ENCODE measurements around the gene PROB1.
"Not testable (repeated sequence)": the region's sequence is repeated elsewhere in the genome, so short reads cannot be mapped to it uniquely, and the experiment has no call there.

Gene PROB1

DNA sequence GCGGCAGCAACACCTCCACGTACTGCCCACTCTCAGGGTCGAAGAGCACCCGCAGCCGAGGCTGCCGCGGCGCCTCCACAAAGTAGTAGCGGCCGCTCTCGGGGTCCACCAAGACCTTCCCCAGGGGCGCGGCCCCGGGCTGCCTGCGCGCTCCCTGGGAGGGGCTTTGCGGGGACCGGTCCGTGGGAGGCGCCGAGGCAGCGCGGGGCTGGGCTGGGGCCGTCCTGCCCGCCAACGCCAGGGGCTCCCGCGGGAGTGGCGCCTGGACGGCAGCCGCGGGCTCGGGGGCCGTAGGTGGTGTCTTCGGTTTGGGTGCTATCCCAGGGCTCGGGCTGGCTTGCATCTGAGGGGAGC, 2.6 kb downstream of the PROB1 start:
- no peak for DNase-seq

DNA sequence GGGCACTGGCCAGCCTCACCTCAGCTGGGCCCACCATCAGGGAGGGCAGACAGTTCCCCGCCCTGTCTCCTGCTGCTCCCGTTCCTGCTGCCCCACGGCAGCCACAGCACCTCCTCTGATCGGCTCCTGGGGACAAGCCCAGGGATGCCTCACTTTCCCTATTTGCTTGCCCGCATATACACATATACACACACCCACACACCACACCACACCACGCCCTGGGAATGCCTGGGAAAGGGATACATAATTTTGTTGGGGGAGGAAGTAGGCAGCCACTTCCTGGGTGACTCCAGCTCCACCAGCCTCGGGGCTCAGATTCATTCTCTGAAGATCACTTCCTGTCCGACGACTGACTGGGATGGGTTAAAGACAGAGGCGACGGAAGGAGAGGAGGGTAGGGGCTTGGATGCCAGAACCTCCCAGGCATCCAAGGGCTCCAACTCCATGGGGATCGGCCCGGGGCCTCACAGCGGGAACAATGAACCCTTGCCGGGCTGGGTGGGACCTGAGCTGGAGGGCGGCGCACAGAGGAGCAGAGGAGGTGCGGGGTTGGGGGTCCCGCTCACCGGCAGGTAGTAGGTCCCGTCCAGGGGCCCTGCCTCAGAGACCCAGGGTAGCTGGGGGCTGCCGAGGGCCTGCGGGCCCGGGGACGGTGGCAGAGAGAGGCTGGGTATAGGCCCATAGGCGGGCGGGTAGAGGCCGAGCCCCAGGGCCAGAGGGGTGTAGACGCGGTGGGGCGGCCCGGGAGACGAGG, 3.2 kb downstream of the PROB1 start:
- no peak for DNase-seq

DNA sequence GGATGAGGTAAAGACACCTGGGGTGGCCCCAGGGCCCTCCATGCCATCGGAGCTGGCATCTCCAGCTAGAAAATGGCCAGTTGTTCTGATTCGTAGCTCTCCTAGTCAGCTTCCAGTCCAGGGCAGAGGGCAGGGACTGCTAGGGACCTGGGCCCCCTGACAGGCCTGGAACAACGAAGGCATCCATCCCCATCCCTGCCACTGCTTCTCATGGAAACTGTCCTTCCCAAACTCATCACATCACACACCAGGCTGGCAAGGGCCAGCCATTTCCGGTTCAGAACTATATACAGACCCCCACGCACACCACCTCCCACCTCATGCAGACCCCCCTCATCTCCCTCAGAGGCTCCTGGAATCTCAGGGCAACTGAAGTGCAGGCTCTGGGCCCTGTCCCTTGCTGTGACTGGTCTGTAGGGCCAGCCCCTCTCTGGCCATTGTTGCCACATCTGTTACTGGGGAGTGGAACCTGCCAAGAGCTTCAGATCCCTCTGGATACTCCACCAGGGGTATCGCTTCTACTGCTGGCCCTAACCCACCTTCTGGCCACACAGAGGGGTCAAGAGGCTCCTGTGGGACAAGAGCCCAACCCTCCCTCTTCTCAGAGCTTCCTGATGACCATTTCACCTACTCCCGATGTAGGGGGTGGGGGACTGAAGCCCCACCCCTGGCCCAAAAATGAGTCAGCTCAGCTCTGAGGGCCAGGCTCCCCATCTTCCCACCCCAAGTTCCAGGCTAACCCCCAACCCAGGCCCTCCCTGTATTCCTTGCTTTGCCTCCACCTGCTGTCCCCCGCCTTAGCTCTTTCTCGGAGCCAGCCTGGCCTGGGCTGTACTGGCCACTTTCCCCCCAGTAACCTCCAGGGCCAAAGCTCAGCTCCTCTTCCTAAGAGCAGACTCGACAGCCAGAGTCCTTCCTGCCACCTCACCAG, 4.0 kb downstream of the PROB1 start:
- no peak for DNase-seq

DNA sequence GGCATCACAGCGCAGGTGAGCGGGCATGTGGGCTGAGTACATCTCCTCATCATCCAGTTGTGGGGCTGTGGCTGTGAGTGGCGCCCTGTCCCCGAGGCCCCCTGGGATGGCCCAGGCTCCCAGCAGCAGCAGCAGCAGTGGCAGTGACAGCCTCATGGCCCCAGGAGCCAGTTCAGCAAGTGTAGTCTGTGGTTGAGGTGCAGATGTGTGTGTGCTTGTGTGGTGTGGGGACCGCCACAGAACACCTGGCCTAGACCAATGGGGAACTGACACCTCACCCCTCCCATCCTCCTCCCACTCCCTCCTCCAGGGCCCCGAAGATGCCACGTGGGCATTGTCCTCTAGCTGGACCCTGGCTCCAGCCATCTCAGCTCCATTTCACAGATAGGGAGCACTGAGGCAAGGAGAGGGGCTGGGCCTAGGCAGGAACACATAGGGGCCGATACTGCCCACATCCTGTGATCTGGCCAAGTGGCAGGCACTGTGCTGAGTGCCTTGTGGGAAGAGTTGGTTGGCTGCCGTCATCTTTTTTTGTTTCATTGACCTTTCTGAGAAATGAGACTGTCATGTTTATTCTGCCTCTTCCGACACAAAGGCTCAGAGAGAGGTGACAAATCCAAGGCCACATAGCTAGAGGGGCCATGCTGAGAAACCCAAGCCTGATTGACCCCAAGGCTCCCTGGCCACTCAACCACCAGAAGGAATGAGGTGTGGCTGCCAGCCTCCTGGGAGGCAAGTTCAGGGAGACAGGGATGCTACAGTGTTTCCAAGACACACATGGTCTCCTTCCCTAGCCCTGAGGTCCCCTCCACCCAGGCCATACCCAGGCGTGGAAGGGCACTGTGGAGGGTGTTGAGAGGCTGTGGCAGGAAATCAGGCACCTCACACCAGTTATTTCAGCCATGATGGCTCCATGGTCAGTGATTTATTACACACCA, 4.9 kb downstream of the PROB1 start, which contains the start of gene MZB1:
Gene MZB1, minus strand, starts transcription at position 213 of the 938 bp plus-strand sequence. Its CDS starts 57 bp downstream, at position 156.
- DNase-seq, result no peak

- no peak for DNase-seq
Observed at GRCh38 chr5:139388198-139388821, 6.6 kb downstream of the PROB1 start.

DNA sequence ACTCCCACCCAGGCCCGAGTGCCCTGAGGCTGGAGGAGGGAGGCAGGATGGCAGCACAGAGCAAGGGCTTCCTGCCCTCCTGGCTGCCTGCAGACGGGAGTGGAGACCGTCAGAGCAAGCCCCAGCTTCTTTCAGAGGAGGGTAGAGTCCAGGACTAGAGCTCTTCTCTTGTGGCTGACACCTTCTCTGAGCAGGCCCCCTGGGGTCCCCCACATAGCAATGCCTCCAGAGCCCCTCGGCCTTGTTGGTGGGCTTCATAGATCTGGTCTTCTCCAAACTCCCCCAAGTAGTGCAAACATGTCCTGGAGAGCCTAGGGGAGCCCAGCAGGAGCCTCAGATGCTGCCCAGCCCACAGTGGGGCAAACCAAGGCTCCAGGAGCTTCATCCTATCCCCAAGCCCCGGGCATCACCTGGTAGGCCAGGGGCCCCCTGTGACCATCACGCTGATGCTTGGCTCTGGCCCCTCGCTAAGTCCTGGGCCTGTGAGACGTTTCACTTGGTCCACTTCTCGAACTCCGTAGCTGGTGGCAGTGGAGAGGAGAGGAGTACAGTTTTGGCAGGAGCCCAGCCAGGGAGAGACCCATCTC, 7.2 kb downstream of the PROB1 start:
- DNase-seq, result no peak

DNA sequence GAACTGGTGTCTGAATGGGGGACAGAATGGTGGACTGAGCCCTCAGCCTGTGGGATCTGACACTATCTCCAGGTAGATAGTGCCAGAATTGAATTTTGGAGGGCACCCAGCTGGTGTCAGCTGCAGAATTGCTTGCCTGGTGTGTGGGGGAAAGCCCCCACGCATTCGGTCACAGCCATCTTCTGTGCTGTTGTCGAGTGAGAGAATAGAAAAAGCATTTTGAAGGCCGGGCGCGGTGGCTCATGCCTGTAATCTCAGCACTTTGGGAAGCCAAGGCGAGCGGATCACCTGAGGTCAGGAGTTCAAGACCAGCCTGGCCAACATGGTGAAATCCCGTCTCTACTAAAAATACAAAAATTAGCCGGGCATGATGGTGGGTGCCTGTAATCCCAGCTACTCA, 7.9 kb downstream of the PROB1 start:
- DNase-seq, result not testable (repeated sequence)

DNA sequence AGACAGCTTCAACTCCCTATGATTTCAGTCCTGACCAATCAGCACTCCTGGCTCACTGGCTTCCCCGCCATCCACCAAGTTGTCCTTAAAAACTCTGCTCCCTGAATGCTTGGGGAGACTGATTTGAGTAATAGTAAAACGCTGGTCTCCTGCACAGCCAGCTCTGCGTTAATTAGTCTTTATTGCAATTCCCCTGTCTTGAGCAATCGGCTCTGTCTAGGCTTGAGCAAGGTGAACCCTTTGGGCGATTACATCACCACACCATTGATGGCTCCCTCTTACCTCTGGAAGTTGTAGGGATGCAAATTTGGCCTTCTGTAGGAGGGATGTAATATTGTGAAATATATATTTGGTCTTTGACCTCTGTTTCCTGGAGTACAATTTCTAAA, 8.9 kb downstream of the PROB1 start:
- no peak for DNase-seq

- DNase-seq, result no peak
Observed at GRCh38 chr5:139385061-139386049, 9.5 kb downstream of the PROB1 start.

DNA sequence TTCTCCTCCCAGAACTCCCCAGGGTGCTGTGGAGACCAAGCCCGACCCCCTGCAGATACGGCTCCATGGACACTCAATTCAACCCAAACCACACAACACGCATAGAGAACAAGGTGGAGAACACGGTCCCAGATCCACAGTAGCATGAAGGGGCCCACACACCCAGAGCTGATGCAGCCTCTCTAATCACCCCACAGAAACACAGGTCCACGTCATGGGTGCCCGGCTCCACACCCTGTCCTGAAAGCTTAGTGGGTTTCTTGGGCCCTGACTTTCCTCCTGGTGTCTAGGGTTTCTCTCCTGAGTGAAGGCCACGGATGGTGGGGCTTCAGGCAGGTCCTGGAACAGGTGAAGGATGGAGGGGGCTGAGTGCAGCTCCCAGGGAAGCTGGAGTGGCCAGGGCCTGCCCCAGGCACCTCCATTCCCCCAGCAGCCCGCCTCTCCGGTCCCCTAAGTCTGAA, 10.3 kb downstream of the PROB1 start:
- no peak for DNase-seq

DNA sequence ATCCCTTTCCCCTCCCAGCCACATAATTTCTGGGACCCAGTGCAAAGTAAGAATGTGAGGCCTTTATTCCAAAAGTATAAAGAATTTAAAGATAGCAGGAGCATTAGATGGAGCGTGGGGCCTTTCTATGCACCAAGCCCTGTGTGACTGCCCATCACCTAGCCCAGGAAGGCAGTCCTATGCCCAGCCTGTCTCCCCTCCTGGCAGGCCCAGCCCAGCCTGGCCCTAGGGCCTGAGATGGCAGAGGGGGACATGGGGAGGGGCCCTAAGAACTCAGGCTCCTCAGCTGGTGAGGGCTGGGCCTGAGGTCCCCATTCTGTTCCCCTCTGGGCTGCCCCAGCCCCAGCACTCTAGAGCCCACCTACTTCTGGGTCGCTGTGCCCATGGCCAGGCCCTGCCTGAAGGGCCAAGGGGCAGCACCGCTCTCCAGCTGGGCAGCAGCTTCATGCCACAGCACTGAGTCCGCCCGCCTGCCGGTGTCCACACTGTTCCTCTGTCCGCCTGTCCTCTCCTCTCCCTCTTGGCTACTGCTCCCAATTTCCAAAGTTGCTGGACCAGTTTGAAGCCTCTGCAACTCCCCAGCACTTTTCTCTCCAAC, 10.8 kb downstream of the PROB1 start:
- DNase-seq, result no peak

- DNase-seq, result no peak
Observed at GRCh38 chr5:139383275-139383992, 11.5 kb downstream of the PROB1 start, which contains the start of gene SLC23A1. Gene SLC23A1 (minus strand): TSS chr5:139383297. CDS start chr5:139383253, 44 bp downstream.

DNA sequence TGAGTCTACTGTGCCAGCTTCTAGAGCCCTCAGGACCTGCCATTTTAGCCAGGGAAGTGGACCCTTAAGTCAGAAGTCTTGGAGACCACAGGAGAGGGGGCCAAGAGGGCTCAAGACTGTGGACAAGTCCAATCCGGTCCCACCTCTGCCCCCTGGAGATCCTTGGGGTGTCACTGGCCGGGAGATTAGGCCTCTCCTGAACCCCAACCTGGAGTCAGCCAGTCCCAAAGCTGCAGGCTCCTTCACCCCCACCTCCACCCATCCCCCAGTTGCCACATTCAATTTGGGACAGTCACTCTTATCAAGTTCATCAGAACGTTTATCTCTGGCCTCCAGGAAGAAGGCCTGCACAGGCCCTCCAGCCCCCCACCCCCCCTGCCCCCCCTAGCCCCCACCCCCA, 12.1 kb downstream of the PROB1 start:
- DNase-seq, result no peak

- DNase-seq, result no peak
Observed at GRCh38 chr5:139381837-139382761, 12.8 kb downstream of the PROB1 start.

GRCh38 chr5:139379626-139380449, 15.1 kb downstream of the PROB1 start:
- DNase-seq, result no peak

DNA sequence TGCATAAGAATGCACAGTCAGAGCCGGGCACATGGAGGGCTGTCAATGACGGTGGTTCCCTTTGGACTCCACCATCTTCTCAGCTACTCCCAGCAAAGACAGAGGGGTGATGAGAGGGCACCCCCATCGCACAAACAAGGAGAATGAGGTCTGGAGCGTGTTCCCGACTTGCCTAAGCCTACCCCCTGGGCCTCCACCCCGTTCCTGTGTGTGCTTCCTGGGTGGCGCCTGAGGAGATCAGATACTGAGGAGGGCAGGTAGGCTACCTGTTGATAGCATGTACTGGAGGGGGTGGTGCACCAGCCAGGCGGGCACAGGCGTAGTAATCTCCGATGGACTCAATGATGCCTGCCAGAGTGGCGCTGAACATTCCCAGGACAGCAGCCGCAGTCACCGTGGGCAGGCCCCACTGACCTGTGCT, 16.0 kb downstream of the PROB1 start:
- DNase-seq, result no peak
